ENCODE results near the gene ARHGAP19.

GRCh38 chr10:97217299-97217698 is 75.1 kb downstream of the ARHGAP19 start:
- TF ChIP-seq EP300 (IDR thresholded peaks at IDR 0.05) (no peak), CTCF (IDR thresholded peaks at IDR 0.05) (no peak), POLR2A (IDR thresholded peaks at IDR 0.05) (no peak)

Data from tibial nerve (tissue), 4 donors.